Heart left ventricle (tissue), 16 donors: ENCODE data around the gene SLC39A11. TPM values are rescaled to one million over a fixed set of nuclear protein-coding genes. Genes with fewer than 3 reads are reported as not detected.
"Not testable (repeated sequence)": the region's sequence is repeated elsewhere in the genome, so short reads cannot be mapped to it uniquely, and the experiment has no call there.

Experiments
- ATAC-seq, 4 donors: fragments of 200-7000 bp; cut with Tn5 transposase; one replicate each; pipeline ENCODE4 v1.9.1; 2020 to 2022; ENCODE audit warnings: moderate library complexity in 4 of 4, mild to moderate bottlenecking in 3 of 4, moderate number of reproducible peaks in 1 of 4
- DNase-seq, 5 donors: peaks; one replicate each; pipeline ENCODE4 v3.0.0-alpha.2; 2020
- H3K27ac ChIP-seq, 12 donors: fragments of 200-600 bp; sonication (generic) in 4 of 12; one replicate each; pipeline versions ENCODE4 v1.5.0 to v1.8.0; 2016 to 2022; ENCODE audit warnings: mild to moderate bottlenecking in 2 of 12
- H3K27me3 ChIP-seq, 9 donors: fragments of 200-600 bp; sonication (generic) in 2 of 9; one replicate each; pipeline versions ENCODE4 v1.5.1 to v1.8.0; 2016 to 2022; ENCODE audit warnings: mild to moderate bottlenecking in 3 of 9
- H3K36me3 ChIP-seq, 9 donors: fragments of 200-600 bp; sonication (generic) in 2 of 9; one replicate each; pipeline versions ENCODE4 v1.5.0 to v1.8.0; 2018 to 2022; ENCODE audit warnings: mild to moderate bottlenecking in 2 of 9
- H3K4me1 ChIP-seq, 12 donors: fragments of 200-600 bp; sonication (generic) in 4 of 12; one replicate each; pipeline versions ENCODE4 v1.5.0 to v1.8.0; 2016 to 2022; ENCODE audit warnings: mild to moderate bottlenecking in 3 of 12
- H3K4me3 ChIP-seq, 12 donors: fragments of 200-600 bp; sonication (generic) in 4 of 12; one replicate each; pipeline versions ENCODE4 v1.5.0 to v1.8.0; 2017 to 2022; ENCODE audit warnings: mild to moderate bottlenecking in 9 of 12, moderate library complexity in 4 of 12
- H3K9me3 ChIP-seq, 12 donors: fragments of 200-600 bp; sonication (generic) in 4 of 12; one replicate each; pipeline versions ENCODE4 v1.5.0 to v1.8.0; 2016 to 2022; ENCODE audit warnings: mild to moderate bottlenecking in 1 of 12
- POLR2A ChIP-seq, 2 donors: fragments of 450-650 bp; IDR thresholded peaks; one replicate each; pipeline ENCODE4 v1.6.1; 2017; ENCODE audit warnings: antibody characterized with exemption in 2 of 2, mild to moderate bottlenecking in 2 of 2, moderate library complexity in 2 of 2
- WGBS, 4 donors: extraction: QIAGEN DNeasy Blood & Tissue Kit in 2 of 4; methylation state at CpG; one replicate each; pipeline versions ENCODE4 v1.1.5 to v1.1.7; 2013 to 2018; 5-methylcytosine and 5-hydroxymethylcytosine counted together
- intact Hi-C, 10 donors: fragments of 100-400 bp; cut with DNase I; formaldehyde crosslinking; loops; one replicate each; pipeline versions ENCODE4 v1.11.1 to v1.14.2; 2022
- polyA plus RNA-seq, 2 donors: library from polyadenylated mRNA; stranded (reverse); fragments of 200-250 nt; gene quantifications; one replicate each; pipeline ENCODE4 v1.2.3, GENCODE V29; 2013
- total RNA-seq, 9 donors: library from RNA; depleted of rRNA in 2 of 9; stranded (reverse); fragments of >200 nt in 2 of 9; fragmentation: NEBNext Ultra II Directional in 3 of 9; extraction: Animal tissue kit (Norgen Biotek cat#: 25700) in 3 of 9; gene quantifications; one replicate each; pipeline versions ENCODE4 v1.1.0 to v1.2.4, GENCODE V29; 2016 to 2023
- TF ChIP-seq, protein P1 (sequence below), 12 donors: fragments of 200-600 bp; sonication (generic) in 4 of 12; IDR thresholded peaks; one replicate each; pipeline versions ENCODE4 v1.5.0 to v1.8.0; 2018 to 2022; ENCODE audit warnings: antibody characterized with exemption in 12 of 12, mild to moderate bottlenecking in 5 of 12
- donor health status: ischemic (EF 13 %, LVEDD 7.1; RV severe dilation, severe dysfunction).
- donor health status: healthy with polysubstance abuse.
- donor health status: DM: no; HTN: yes; CAD: no.
- donor health status: DM: no; HTN: no; CAD: no.
- donor health status: ischemic (EF 25% LVEDD 6.9; RV normal size, moderate dysfunction).
- donor health status: ischemic (EF 25% LVEDD 5.7; RV mildly dilated, moderate dysfunction).
- donor health status: healthy.
- donor health status: DM: yes; HTN: yes; CAD: no.
- donor health status: ischemic (EF 35%, LVEDD 5.7; RV mildly dilated, moderate dysfunction).
- donor health status: nonischemic (EF 11% LVEDD 7.7; RV severe dilation, severe dysfunction).
- donor health status: DM: yes; HTN: yes; CAD: no.
- donor health status: PGD.
- donor health status: ischemic (EF 29% LVEDD 5.4; RV normal size, mild dysfunction).
- donor health status: nonischemic (EF 23%, LVEDD 6.1; RV moderate dilation, normal function).

The SLC39A11 gene
- total and polyA plus RNA-seq, 11 donors, result 2.5 to 23.3 (median 8.4) TPM

DNA sequence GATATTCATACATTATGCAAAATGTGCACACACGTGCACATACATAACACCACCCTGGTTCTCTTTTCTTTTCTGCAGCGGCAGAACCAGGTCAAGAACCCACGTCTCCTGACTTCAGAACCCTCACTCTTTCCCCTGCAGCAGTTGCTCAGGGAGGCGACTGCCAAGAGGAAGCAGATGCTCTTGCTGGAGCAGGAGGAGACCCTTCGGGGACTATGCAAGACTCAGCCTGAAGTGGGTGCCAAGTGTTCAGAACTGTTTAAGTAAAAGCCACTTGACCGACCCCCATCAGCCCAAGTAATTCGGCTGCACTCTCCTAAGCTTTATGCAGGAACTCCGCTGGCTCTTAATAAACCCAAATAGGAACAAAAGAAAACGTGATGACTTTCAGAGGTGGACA lies 193.8 kb downstream of the SLC39A11 start:
- DNase-seq, result no peak
- no peak for ATAC-seq
- 67 to 77% (median 70%) methylated on average over 9 of the region's 9 CpGs for WGBS, 4 donors

DNA sequence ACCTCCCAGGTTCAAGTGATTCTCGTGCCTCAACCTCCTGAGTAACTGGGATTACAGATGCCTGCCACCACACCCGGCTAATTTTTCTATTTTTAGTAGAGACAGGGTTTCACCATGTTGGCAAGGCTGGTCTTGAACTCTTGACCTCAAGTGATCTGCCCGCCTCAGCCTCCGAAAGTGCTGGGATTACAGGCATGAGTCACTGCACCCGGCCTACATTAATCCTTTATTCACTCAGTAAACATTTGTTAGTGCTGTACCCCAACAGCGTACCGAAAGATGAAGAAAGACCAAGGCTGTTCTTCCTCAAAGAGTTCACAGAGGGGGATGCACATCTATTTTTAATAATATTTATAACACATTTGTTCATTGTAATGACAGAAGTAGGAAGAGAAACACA lies 196.2 kb downstream of the SLC39A11 start:
- H3K4me1 ChIP-seq, H3K27ac ChIP-seq, H3K36me3 ChIP-seq, ATAC-seq, intact Hi-C loops, H3K4me3 ChIP-seq, H3K27me3 ChIP-seq, DNase-seq, H3K9me3 ChIP-seq: not testable (repeated sequence)
- WGBS, 4 donors, result 82 to 90% (median 87%) methylated on average over 7 of the region's 7 CpGs

More for the DNA sequence above, 193.8 kb downstream of the SLC39A11 start:
- no peaks in the 10 kb centered on the region for H3K27me3 ChIP-seq
- no peaks in the 10 kb centered on the region for H3K4me1 ChIP-seq
- no peak for TF ChIP-seq POLR2A (IDR thresholded peaks at IDR 0.05)
- TF ChIP-seq, protein P1, sequence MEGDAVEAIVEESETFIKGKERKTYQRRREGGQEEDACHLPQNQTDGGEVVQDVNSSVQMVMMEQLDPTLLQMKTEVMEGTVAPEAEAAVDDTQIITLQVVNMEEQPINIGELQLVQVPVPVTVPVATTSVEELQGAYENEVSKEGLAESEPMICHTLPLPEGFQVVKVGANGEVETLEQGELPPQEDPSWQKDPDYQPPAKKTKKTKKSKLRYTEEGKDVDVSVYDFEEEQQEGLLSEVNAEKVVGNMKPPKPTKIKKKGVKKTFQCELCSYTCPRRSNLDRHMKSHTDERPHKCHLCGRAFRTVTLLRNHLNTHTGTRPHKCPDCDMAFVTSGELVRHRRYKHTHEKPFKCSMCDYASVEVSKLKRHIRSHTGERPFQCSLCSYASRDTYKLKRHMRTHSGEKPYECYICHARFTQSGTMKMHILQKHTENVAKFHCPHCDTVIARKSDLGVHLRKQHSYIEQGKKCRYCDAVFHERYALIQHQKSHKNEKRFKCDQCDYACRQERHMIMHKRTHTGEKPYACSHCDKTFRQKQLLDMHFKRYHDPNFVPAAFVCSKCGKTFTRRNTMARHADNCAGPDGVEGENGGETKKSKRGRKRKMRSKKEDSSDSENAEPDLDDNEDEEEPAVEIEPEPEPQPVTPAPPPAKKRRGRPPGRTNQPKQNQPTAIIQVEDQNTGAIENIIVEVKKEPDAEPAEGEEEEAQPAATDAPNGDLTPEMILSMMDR (IDR thresholded peaks at IDR 0.05), result no peak
- H3K9me3 ChIP-seq, result peaks cover 0 to 4% (median 0%) of the 10 kb centered on the region in 12 donors
- H3K4me3 ChIP-seq, result no peak overlapping the region
- no peak overlapping the region for H3K27ac ChIP-seq
- intact Hi-C loops, result no loop called here
- H3K36me3 ChIP-seq, result peaks cover 0 to 5% (median 0%) of the 10 kb centered on the region in 9 donors

DNA sequence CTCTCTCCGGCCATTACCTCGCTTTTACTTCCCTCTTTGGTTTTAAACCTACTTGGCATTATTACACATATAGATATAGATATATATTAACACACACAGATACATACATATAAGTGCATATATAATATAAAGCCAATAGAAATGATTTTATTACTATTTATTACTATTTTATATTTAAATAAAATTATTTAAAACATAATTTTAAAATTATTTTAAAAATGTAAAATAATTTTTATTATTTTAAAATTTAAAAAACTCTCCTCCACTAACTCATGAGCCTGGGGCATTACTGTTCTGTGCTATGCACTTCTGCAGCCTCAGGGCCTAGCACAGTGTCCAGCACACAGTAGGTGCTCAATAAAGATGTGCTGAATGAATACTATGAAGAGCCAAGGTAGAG lies 200.9 kb downstream of the SLC39A11 start:
- DNase-seq (no peak), ATAC-seq (no peak)
- H3K9me3 ChIP-seq, result no peaks in the 10 kb centered on the region
- no peaks in the 10 kb centered on the region for H3K4me1 ChIP-seq
- TF ChIP-seq POLR2A (IDR thresholded peaks at IDR 0.05), result no peak
- TF ChIP-seq, protein P1 (IDR thresholded peaks at IDR 0.05), result no peak
- H3K27me3 ChIP-seq, result no peaks in the 10 kb centered on the region
- intact Hi-C loops, result no loop called here
- 94 to 98% (median 96%) methylated on average over 2 of the region's 2 CpGs for WGBS, 4 donors
- no peak overlapping the region for H3K27ac ChIP-seq
- H3K36me3 ChIP-seq, result no peaks in the 10 kb centered on the region
- no peak overlapping the region for H3K4me3 ChIP-seq

DNA sequence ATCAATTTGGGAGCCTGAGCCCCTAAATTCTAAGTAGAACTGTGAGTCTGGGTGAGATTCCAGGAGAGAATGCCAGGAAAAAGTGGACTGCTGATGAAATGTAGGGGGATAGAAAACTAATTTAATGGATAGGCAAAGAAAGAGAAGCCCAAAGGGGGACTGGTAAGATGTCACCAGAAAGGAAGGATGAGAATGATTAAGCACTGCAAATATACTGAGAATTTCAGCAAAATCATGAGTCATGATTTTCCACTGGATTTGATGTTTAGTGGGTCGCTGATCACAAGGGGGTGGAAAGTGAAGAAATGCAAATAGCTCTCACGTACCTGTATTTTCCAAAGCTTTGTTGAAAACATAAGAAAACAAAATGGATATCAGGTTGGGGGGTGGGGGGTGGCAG lies 201.8 kb downstream of the SLC39A11 start:
- TF ChIP-seq POLR2A (IDR thresholded peaks at IDR 0.05), result no peak
- TF ChIP-seq, protein P1 (IDR thresholded peaks at IDR 0.05), result no peak
- Histone ChIP-seq H3K4me1 (no peaks in the 10 kb centered on the region), H3K4me3 (no peak overlapping the region), H3K27me3 (no peaks in the 10 kb centered on the region), H3K36me3 (no peaks in the 10 kb centered on the region), H3K27ac (no peak overlapping the region), H3K9me3 (no peaks in the 10 kb centered on the region)
- 87 to 98% (median 89%) methylated on average over 2 of the region's 2 CpGs for WGBS, 4 donors
- DNase-seq (no peak), ATAC-seq (no peak)
- intact Hi-C loops, result no loop called here

DNA sequence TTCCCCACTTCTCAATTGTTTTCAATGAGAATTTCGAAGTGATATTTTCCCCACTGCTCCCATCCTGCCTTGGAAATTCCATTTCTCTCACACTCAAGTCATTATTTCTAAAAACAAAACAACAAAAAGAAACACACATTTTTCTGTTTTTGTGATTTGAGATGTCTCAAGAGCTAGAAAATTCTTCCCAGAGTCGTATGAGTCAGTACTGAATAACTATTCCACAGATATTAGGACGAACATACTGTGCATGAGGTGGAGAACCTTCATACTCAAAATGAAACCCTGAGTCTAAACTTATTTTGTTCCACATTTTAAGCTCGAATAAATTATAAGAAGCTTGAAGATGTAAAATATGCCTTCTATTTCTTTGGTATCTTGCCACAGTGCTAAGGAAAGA lies 204.6 kb downstream of the SLC39A11 start:
- Histone ChIP-seq H3K9me3 (no peaks in the 10 kb centered on the region), H3K4me1 (no peaks in the 10 kb centered on the region), H3K27me3 (no peaks in the 10 kb centered on the region), H3K36me3 (no peaks in the 10 kb centered on the region), H3K27ac (no peak overlapping the region), H3K4me3 (no peak overlapping the region)
- DNase-seq (no peak), ATAC-seq (no peak)
- intact Hi-C loops, result loop anchor here in 1 of 10 donors (10.0 kb wide), 1 partner anchor 267 kb away; no protein-coding TSS in a partner anchor
- TF ChIP-seq, protein P1 (IDR thresholded peaks at IDR 0.05), result no peak
- TF ChIP-seq POLR2A (IDR thresholded peaks at IDR 0.05), result no peak
- 70 to 91% (median 78%) methylated on average over 4 of the region's 4 CpGs for WGBS, 4 donors
